Thymus (tissue), 11 donors: ENCODE measurements around the gene IP6K1. TPM values are rescaled to one million over a fixed set of nuclear protein-coding genes. Genes with fewer than 3 reads are reported as not detected.
"Not testable (repeated sequence)": the region's sequence is repeated elsewhere in the genome, so short reads cannot be mapped to it uniquely, and the experiment has no call there.

Experiments used
- DNase-seq, 9 donors: peaks; one replicate each; pipeline ENCODE4 v3.0.0-alpha.2; 2013; ENCODE audit warnings: low spot score in 9 of 9, low read depth in 6 of 9, missing footprints in 1 of 9
- H3K27ac ChIP-seq, 2 donors: one replicate each; pipeline ENCODE4 v1.5.1; 2013; ENCODE audit warnings: control low read depth in 1 of 2, low read depth in 1 of 2, low read length in 1 of 2, mild to moderate bottlenecking in 1 of 2, moderate library complexity in 1 of 2
- H3K27me3 ChIP-seq, 2 donors: one replicate each; pipeline ENCODE4 v1.5.1; 2013; ENCODE audit warnings: low read length in 1 of 2; ENCODE audit not compliant: control insufficient read depth in 2 of 2, insufficient read depth in 1 of 2
- H3K36me3 ChIP-seq, 2 donors: one replicate each; pipeline ENCODE4 v1.5.1; 2013; ENCODE audit warnings: low read length in 1 of 2, mild to moderate bottlenecking in 1 of 2, moderate library complexity in 1 of 2; ENCODE audit not compliant: control insufficient read depth in 2 of 2, insufficient read depth in 2 of 2
- H3K4me1 ChIP-seq, 2 donors: one replicate each; pipeline ENCODE4 v1.5.1; 2013; ENCODE audit warnings: low read length in 2 of 2; ENCODE audit not compliant: control insufficient read depth in 2 of 2, insufficient read depth in 2 of 2
- H3K4me3 ChIP-seq, 2 donors: one replicate each; pipeline ENCODE4 v1.5.1; 2013; ENCODE audit warnings: low read length in 2 of 2, control low read depth in 1 of 2, mild to moderate bottlenecking in 1 of 2
- H3K9me3 ChIP-seq, 2 donors: one replicate each; pipeline ENCODE4 v1.5.1; 2013; ENCODE audit warnings: low read length in 1 of 2, mild to moderate bottlenecking in 1 of 2; ENCODE audit not compliant: control insufficient read depth in 2 of 2, insufficient read depth in 1 of 2
- WGBS: extraction: QIAGEN DNeasy Blood & Tissue Kit; methylation state at CpG from one replicate; pipeline ENCODE4 v1.1.7; 2013; 5-methylcytosine and 5-hydroxymethylcytosine counted together
- polyA plus RNA-seq: library from polyadenylated mRNA; stranded (reverse); fragments of 200-250 nt; gene quantifications from one replicate; pipeline ENCODE4 v1.2.3, GENCODE V29; 2013
- total RNA-seq: library from RNA; stranded (reverse); fragments of 120-200 nt; gene quantifications from one replicate; pipeline ENCODE4 v1.2.4, GENCODE V29; 2013
- donor health status: healthy.

IP6K1 gene
- total and polyA plus RNA-seq, 2 donors, result 12.2 to 17.2 TPM

DNA sequence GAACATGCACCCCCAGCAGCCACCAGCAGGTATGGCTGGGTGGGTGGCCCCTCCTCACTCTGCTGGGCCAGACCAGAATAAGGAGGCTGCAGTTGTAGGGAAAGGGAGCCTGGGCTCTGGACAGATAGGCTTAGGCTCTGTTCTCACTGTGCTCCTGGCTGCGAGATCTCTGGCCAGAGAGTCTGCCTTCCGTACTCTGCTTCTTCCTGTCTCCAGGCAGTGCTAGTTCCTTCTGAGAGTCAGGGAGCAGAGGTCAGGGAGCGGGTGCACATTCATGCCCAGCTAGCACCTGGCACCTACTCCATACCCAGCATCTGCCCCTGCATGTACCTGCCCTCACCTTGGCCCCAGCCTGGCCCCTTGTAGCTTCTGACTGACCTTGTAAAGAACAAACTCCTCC lies 94.9 kb downstream of the IP6K1 start:
- peaks cover 7 to 13% of the 10 kb centered on the region in 2 donors for H3K4me1 ChIP-seq
- not testable (repeated sequence) for H3K4me3 ChIP-seq, H3K9me3 ChIP-seq, H3K27ac ChIP-seq, H3K36me3 ChIP-seq, DNase-seq
- H3K27me3 ChIP-seq, result peaks cover 2 to 21% of the 10 kb centered on the region in 2 donors
- over 99% methylated on average over 3 of the region's 3 CpGs for WGBS

DNA sequence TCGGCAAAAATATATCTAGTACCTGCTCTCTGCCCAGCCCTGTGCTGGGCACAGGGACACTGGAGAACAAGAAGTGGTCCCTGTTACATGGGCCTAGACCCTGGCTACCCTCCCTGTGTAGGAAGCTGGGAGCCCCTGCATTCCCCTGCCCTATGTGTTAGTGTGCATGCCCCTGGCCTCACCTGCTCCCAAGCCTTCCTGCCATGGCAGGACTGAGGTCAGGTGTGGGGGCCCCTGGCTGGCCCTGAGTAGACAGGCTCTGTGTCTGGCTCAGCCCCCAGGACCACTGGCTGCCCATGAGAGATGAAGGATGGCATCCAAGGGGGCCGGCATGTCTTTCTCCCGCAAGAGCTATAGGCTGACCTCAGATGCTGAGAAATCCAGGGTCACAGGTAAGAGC lies 95.5 kb downstream of the IP6K1 start:
- H3K4me3 ChIP-seq, H3K36me3 ChIP-seq, H3K9me3 ChIP-seq, H3K27ac ChIP-seq, DNase-seq: not testable (repeated sequence)
- H3K4me1 ChIP-seq, result peaks cover 7 to 13% of the 10 kb centered on the region in 2 donors
- 98% methylated on average over 3 of the region's 3 CpGs for WGBS
- peaks cover 3 to 27% of the 10 kb centered on the region in 2 donors for H3K27me3 ChIP-seq

DNA sequence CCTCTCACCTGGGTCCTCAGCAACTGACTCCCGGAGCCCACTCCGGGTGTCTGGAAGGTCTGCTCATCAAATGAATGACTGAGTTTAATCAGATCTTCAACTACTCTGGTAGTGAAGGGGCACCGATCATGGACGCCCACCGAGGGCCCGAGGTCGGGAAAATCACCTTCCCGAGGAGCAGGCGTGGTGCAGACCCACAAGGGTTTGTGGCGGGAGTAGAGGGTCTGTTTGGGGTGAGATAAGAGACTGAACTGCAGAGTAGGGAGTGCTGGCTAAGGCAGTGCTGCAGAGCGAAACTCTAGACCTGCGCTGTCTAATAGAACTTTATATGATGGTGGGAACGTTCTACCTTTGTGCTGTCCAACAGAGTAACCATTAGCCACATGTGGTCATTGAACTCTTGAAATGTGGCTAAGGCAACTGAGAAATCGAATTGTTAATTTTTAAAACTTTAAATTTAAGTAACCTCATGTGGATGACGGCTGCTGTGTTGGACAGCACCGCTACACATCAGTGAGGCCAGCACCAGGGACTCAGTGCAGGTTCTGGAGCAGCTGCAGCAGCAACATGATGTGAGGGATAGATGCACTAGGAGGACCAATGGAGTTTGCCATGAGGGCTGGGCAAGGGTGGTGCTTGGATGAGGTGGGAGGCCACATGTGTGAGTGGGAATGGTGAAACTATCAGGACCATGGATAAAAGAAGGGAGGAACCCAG lies 96.3 kb downstream of the IP6K1 start:
- H3K36me3 ChIP-seq, H3K9me3 ChIP-seq, DNase-seq: not testable (repeated sequence)
- 10% methylated on average over 16 of the region's 16 CpGs for WGBS
- Histone ChIP-seq H3K4me3 (peak overlapping the region; percentile 76 to 98), H3K27me3 (peaks cover 4 to 35% of the 10 kb centered on the region in 2 donors), H3K27ac (peak overlapping the region in 1 of 2 donors; percentile 43), H3K4me1 (peaks cover 7 to 13% of the 10 kb centered on the region in 2 donors)

DNA sequence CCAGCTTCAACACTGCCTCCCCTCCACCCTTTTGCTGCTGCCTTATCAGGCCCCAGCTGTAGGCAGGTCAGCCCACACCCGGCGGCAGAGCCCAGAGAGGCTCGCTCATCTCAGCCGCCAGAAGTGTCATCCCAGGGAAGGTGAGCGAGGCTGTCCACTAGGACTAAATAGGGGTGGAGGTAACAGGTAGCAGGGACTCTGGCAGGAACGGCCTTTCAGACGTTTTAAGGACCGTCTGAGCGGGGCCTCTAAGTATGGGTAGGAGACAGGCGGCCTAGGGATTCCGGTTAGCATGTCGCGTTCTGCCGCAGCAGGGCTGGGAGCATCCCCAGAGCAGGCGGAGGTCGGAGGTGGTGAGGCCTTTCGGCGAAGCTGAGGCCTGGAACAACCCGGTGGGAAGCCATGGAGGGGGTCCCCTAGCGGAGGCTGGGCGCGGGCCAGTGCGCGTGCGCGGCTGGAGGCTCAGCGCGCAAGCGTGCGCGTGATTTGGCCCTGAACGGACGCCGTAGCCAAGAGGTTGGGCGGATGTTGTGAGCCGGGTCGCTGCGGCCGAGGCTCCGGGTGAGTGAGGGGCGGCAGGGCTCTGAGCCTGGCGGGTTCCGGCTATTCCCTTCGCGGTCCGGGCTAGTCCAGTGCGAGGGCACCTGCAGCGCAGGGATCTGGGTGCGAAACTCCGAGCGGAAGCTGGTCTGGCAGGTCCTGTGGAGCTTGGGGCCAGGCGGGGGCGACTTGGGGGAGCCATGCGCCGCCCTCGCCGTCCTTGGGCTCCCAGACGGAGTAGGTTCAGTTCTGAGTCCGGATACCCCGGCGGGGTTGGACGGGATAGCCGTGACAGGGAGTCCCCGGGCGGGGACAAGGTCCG lies 97.1 kb downstream of the IP6K1 start, which contains the start of the genes MST1 and RNF123:
TSS of gene MST1 (minus strand) at position 429 of the 862 bp plus-strand sequence. CDS start 783 bp downstream, outside the sequence.
TSS of gene RNF123 (plus strand) at position 512 of the 862 bp plus-strand sequence. CDS start 1,609 bp downstream, outside the sequence.
- Histone ChIP-seq H3K4me1 (peaks cover 7 to 13% of the 10 kb centered on the region in 2 donors), H3K27me3 (peaks cover 4 to 39% of the 10 kb centered on the region in 2 donors), H3K36me3 (peaks cover 3 to 4% of the 10 kb centered on the region in 2 donors), H3K27ac (peak within 1 kb of the TSS; percentile 43 to 66), H3K4me3 (peak within 1 kb of the TSS; percentile 76 to 98), H3K9me3 (no peaks in the 10 kb centered on the region)
- WGBS, result 5% methylated on average over 66 of the region's 66 CpGs
- peak; percentile 85 to 96 (median 89) for DNase-seq

DNA sequence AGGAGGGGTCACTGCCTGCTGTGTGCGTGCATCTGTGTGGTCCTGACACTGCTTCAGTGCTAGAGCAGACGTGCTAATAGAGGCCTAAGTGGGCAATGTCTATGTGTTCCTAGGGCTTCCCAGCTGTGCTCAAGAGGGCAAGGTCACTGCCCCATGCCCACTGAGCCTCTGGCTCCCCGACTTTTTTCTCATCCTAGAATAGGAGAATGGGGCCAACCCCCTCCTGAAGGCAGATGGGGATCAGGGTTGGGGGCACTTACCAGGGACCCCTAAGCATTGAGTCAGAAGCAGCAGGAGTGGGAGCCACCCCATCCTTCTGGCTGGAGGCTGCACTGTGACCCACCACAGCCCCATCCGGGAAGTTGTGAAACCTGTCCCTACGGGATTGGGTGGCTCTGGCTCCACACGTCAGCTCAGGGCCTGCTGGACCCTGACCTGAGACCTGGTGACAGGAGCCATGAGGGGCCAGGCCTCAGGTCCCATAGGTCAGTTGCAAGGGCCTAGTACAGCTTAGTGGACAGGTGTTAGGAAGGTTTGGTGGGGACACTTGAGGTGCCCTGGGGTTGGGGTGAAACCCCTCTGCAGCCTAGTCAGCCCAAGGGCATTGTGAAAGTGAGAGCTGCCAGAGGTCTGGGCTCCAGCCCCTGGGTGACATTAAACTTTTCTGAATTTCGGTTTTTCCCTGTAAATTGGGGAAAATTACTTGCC lies 97.8 kb downstream of the IP6K1 start:
- WGBS, result 80% methylated on average over 7 of the region's 7 CpGs
- DNase-seq, H3K9me3 ChIP-seq, H3K27ac ChIP-seq, H3K36me3 ChIP-seq: not testable (repeated sequence)
- Histone ChIP-seq H3K4me3 (peak overlapping the region in 1 of 2 donors; percentile 98), H3K4me1 (peaks cover 7 to 13% of the 10 kb centered on the region in 2 donors), H3K27me3 (peaks cover 4 to 39% of the 10 kb centered on the region in 2 donors)

DNA sequence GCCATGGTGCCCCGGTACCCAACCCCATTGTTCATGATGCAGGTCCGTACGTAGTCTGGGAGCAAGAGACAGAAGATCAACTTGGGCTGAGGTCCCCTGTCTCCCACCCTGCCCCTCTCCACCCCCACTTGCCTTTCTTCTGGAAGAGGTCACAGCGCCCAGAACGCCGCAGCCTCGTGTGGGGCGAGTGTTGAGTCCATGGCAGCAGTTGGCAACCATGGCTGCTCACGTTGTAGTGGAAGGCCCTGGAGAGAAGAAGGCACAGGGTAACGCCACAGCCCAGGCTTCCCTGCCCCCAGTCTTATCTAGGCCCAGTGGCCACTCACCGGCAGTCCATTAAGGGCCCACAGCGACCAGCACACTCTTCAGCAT lies 98.9 kb downstream of the IP6K1 start:
- WGBS, result 97% methylated on average over 12 of the region's 12 CpGs
- H3K27me3 ChIP-seq, result peaks cover 4 to 39% of the 10 kb centered on the region in 2 donors
- H3K9me3 ChIP-seq, DNase-seq, H3K4me3 ChIP-seq, H3K27ac ChIP-seq: not testable (repeated sequence)
- H3K36me3 ChIP-seq, result peaks cover 17 to 20% of the 10 kb centered on the region in 2 donors
- H3K4me1 ChIP-seq, result peaks cover 7 to 13% of the 10 kb centered on the region in 2 donors

DNA sequence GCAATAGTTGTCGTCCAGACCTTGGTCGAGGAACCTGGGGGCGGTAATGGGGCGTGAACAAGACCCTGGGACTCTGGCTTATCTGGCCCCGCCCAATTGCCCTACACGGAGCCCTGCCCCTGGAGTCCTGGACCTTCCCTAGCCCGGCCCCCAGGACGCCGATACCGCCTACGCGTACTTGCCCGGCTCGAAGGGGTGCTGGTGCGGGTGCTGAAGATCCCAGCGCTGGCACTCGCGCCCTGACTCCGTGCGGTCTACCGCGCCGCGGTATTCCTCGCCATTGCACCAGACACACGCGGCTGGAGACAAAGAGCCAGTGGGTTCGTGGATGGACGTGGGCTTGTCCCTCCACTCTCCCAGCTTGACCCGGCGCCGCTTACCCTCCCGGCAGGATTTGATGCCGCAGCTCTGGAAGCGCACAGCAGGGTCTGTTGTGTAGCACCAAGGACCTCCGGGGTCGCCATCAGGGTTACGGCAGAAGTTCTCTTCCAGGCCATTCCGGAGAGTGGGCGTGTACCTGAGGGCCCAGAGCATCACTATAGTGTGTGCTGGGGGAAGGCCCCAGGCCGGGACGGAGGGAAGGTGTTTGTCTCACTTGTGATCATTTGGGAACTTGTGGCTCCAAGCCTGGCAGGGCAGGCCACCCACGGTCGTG lies 99.4 kb downstream of the IP6K1 start:
- peaks cover 7 to 13% of the 10 kb centered on the region in 2 donors for H3K4me1 ChIP-seq

DNA sequence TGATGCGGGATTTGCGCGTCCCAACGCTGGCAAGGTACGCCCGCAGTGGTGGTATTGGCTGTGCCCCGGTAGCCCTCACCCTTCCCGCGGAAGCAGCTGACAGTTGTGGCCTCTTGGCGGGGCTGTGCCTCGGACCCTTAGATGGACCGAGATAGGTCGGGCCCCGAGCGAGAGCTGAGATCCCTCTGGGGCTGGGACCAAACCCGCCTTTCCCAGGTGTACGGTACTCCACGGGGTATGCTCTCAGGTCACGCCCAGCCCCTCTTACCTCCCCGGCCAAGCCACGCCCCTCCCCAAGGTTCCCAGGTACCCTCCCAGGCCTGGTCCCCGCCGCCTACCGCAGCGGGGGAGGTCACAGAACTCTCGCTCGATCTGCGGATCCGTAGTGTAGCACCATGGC lies 100.0 kb downstream of the IP6K1 start:
- H3K4me3 ChIP-seq, H3K27ac ChIP-seq, DNase-seq, H3K9me3 ChIP-seq: not testable (repeated sequence)
- Histone ChIP-seq H3K27me3 (peaks cover 4 to 39% of the 10 kb centered on the region in 2 donors), H3K36me3 (peaks cover 25 to 31% of the 10 kb centered on the region in 2 donors), H3K4me1 (peaks cover 7 to 13% of the 10 kb centered on the region in 2 donors)
- WGBS, result 3% methylated on average over 24 of the region's 29 CpGs

More for the DNA sequence above, 99.4 kb downstream of the IP6K1 start:
- H3K9me3 ChIP-seq, DNase-seq, H3K27ac ChIP-seq, H3K4me3 ChIP-seq: not testable (repeated sequence)
- Histone ChIP-seq H3K27me3 (peaks cover 4 to 39% of the 10 kb centered on the region in 2 donors), H3K36me3 (peaks cover 22 to 25% of the 10 kb centered on the region in 2 donors)
- 24% methylated on average over 44 of the region's 44 CpGs for WGBS
